OCI-LY7 (cell line): ENCODE data around the gene HVCN1. TPM values are rescaled to one million over a fixed set of nuclear protein-coding genes. Genes with fewer than 3 reads are reported as not detected.

Experiments used
- BruUV-seq: library from RNA; stranded (reverse); fragments of 400-500 nt; replicated peaks from 2 replicates; lab custom pipeline; 2021; lab: Mats Ljungman, UMichigan
- CTCF ChIA-PET: fragments of 300-600 bp; sonication (Branson Sonifier 250); formaldehyde crosslinking; loops from one replicate; lab custom pipeline; 2022; ENCODE audit warnings: antibody characterized with exemption; ENCODE audit not compliant: unreplicated experiment; lab: Charles Lee
- POLR2A ChIA-PET: fragments of 300-600 bp; sonication (Branson Sonifier 250); formaldehyde crosslinking; loops from one replicate; lab custom pipeline; 2022; ENCODE audit warnings: antibody characterized with exemption; lab: Charles Lee
- DNase-seq: peaks from one replicate; pipeline ENCODE4 v3.0.0-alpha.2; 2015; ENCODE audit warnings: low spot score
- H2AFZ ChIP-seq: fragments of 200-600 bp; sonication (generic), shearing (Covaris generic); 2 replicates; pipeline ENCODE4 v1.6.1; 2014; ENCODE audit warnings: mild to moderate bottlenecking, antibody characterized with exemption, low read length, moderate library complexity
- H3K27ac ChIP-seq: fragments of 200-600 bp; sonication (generic); 2 replicates; pipeline ENCODE4 v1.5.1; 2014; ENCODE audit warnings: mixed run types, low read depth, mild to moderate bottlenecking, moderate library complexity, low read length, inconsistent platforms; ENCODE audit not compliant: poor library complexity, severe bottlenecking
- H3K36me3 ChIP-seq: fragments of 200-600 bp; sonication (generic); 2 replicates; pipeline ENCODE4 v1.6.1; 2014; ENCODE audit warnings: mild to moderate bottlenecking, antibody characterized with exemption, low read length, moderate library complexity, mixed read lengths; ENCODE audit not compliant: insufficient read depth
- H3K4me1 ChIP-seq: fragments of 200-600 bp; sonication (generic); 2 replicates; pipeline ENCODE4 v1.5.1; 2014; ENCODE audit warnings: mild to moderate bottlenecking, low read length; ENCODE audit not compliant: insufficient read depth, poor library complexity, severe bottlenecking
- H3K4me2 ChIP-seq: fragments of 200-600 bp; sonication (generic); 2 replicates; pipeline ENCODE4 v1.6.1; 2014; ENCODE audit warnings: mild to moderate bottlenecking, low read length
- H3K4me3 ChIP-seq: fragments of 200-600 bp; sonication (generic); 2 replicates; pipeline ENCODE4 v1.5.1; 2014; ENCODE audit warnings: mild to moderate bottlenecking, low read depth, low read length; ENCODE audit not compliant: poor library complexity, severe bottlenecking
- H3K79me2 ChIP-seq: fragments of 200-600 bp; sonication (generic); 2 replicates; pipeline ENCODE4 v1.6.1; 2016; ENCODE audit warnings: low read depth, mild to moderate bottlenecking, low read length, moderate library complexity, mixed read lengths; ENCODE audit not compliant: insufficient read depth
- H3K9me2 ChIP-seq: fragments of 200-600 bp; sonication (generic); 2 replicates; pipeline ENCODE4 v1.6.1; 2016; ENCODE audit warnings: mild to moderate bottlenecking, low read length, mixed read lengths; ENCODE audit not compliant: insufficient read depth
- H3K9me3 ChIP-seq: fragments of 200-600 bp; sonication (generic); 2 replicates; pipeline ENCODE4 v1.6.1; 2014; ENCODE audit warnings: mild to moderate bottlenecking, mixed run types, low read length, mixed read lengths
- H4K20me1 ChIP-seq: fragments of 200-600 bp; sonication (generic); 2 replicates; pipeline ENCODE4 v1.6.1; 2014; ENCODE audit warnings: mild to moderate bottlenecking, antibody characterized with exemption, low read length, moderate library complexity, mixed read lengths; ENCODE audit not compliant: insufficient read depth
- CTCF ChIP-seq: fragments of 200-600 bp; sonication (generic); conservative IDR thresholded peaks from 2 replicates; pipeline ENCODE4 v1.5.1; 2014; ENCODE audit warnings: mild to moderate bottlenecking, antibody characterized with exemption, low read length, moderate library complexity, mixed read lengths
- EZH2phosphoT487 ChIP-seq: fragments of 200-600 bp; sonication (generic); IDR thresholded peaks from 2 replicates; pipeline ENCODE4 v1.6.1; 2018; ENCODE audit warnings: low read depth, borderline replicate concordance, mild to moderate bottlenecking, mixed run types, antibody characterized with exemption, low read length, moderate library complexity, mixed read lengths
- intact Hi-C: fragments of 100-400 bp; cut with micrococcal nuclease; formaldehyde crosslinking; loops from one replicate; pipeline ENCODE4 v1.10.0; 2022; ENCODE audit not compliant: unreplicated experiment
- total RNA-seq, 2 experiments: library from RNA; depleted of rRNA in 1 of 2; stranded (reverse); fragments of >200 nt in 1 of 2; shearing (Covaris generic) in 1 of 2; gene quantifications; 2 replicates each; pipeline ENCODE4 v1.2.3, GENCODE V29; 2014 to 2022

Gene HVCN1
- total RNA-seq, 2 experiments from 2014 or later, result 4.5 to 9.3 TPM

- Histone ChIP-seq H3K4me2 (no peak overlapping the region; the same call in 1 of the 2 replicates), H3K36me3 (peaks cover 99% of the 10 kb centered on the region), H3K4me3 (no peak overlapping the region), H3K79me2 (peaks cover 100% of the 10 kb centered on the region), H4K20me1 (peaks cover 45% of the 10 kb centered on the region), H2AFZ (no peak overlapping the region), H3K9me2 (no peaks in the 10 kb centered on the region), H3K4me1 (peaks cover 36% of the 10 kb centered on the region), H3K27ac (no peak overlapping the region), H3K9me3 (no peaks in the 10 kb centered on the region)
- TF ChIP-seq EZH2phosphoT487 (no peak), CTCF (no peak)
- intact Hi-C loops, result no loop called here
- DNase-seq, result no peak
- ChIA-PET CTCF (interaction anchor here (0.5 kb wide), 1 partner anchor 268 kb away, joined by 3 read pairs; no protein-coding TSS in a partner anchor), POLR2A (interaction anchor here (0.6 to 1.2 kb wide), 4 partner anchors 8 to 344 kb away, joined by 3 to 6 read pairs (median 4); partner anchors contain the start of gene PPP1CC)
- no TSS peak for BruUV-seq
Observed at GRCh38 chr12:110733900-110734299, 45.0 kb upstream of the HVCN1 start.

- peaks cover 29% of the 10 kb centered on the region for H3K4me1 ChIP-seq
- H3K27ac ChIP-seq, result no peak overlapping the region
- H3K4me3 ChIP-seq, result no peak overlapping the region
- POLR2A ChIA-PET, result interaction anchor here (0.5 to 1.2 kb wide), 5 partner anchors 9 to 343 kb away, joined by 3 to 6 read pairs (median 4); partner anchors contain the start of gene PPP1CC
- no peak overlapping the region for H2AFZ ChIP-seq
- peaks cover 100% of the 10 kb centered on the region for H3K79me2 ChIP-seq
- intact Hi-C loops, result no loop called here
- no peak for TF ChIP-seq CTCF
- no peak for TF ChIP-seq EZH2phosphoT487
- peaks cover 42% of the 10 kb centered on the region for H4K20me1 ChIP-seq
- H3K36me3 ChIP-seq, result peaks cover 99% of the 10 kb centered on the region
- H3K4me2 ChIP-seq, result no peak overlapping the region
- no peak for DNase-seq
- BruUV-seq, result no TSS peak
- no peaks in the 10 kb centered on the region for H3K9me3 ChIP-seq
- H3K9me2 ChIP-seq, result no peaks in the 10 kb centered on the region
- CTCF ChIA-PET, result no interaction called here
Observed at GRCh38 chr12:110733089-110733715, 44.3 kb upstream of the HVCN1 start.

GRCh38 chr12:110732572-110732971, 43.7 kb upstream of the HVCN1 start:
- Histone ChIP-seq H3K4me1 (peaks cover 26% of the 10 kb centered on the region), H3K79me2 (peaks cover 100% of the 10 kb centered on the region), H3K4me2 (no peak overlapping the region), H2AFZ (no peak overlapping the region), H3K36me3 (peaks cover 99% of the 10 kb centered on the region), H3K4me3 (no peak overlapping the region), H3K9me3 (no peaks in the 10 kb centered on the region), H3K9me2 (no peaks in the 10 kb centered on the region), H3K27ac (no peak overlapping the region), H4K20me1 (peaks cover 38% of the 10 kb centered on the region)
- intact Hi-C loops, result no loop called here
- ChIA-PET CTCF (no interaction called here), POLR2A (interaction anchor here (1.2 kb wide), 2 partner anchors 9 to 11 kb away, joined by 3 to 5 read pairs; partner anchors contain the start of gene PPP1CC)
- TF ChIP-seq CTCF (no peak), EZH2phosphoT487 (no peak)
- no peak for DNase-seq
- no TSS peak for BruUV-seq
